HG03139 (cell line): ENCODE measurements around the gene MTIF3.
"Not testable (repeated sequence)": the region's sequence is repeated elsewhere in the genome, so short reads cannot be mapped to it uniquely, and the experiment has no call there.

Experiments used
- ATAC-seq: cut with Tn5 transposase; IDR thresholded peaks from one replicate; pipeline ENCODE4 v1.9.1; 2021; ENCODE audit not compliant: unreplicated experiment

MTIF3 gene

DNA sequence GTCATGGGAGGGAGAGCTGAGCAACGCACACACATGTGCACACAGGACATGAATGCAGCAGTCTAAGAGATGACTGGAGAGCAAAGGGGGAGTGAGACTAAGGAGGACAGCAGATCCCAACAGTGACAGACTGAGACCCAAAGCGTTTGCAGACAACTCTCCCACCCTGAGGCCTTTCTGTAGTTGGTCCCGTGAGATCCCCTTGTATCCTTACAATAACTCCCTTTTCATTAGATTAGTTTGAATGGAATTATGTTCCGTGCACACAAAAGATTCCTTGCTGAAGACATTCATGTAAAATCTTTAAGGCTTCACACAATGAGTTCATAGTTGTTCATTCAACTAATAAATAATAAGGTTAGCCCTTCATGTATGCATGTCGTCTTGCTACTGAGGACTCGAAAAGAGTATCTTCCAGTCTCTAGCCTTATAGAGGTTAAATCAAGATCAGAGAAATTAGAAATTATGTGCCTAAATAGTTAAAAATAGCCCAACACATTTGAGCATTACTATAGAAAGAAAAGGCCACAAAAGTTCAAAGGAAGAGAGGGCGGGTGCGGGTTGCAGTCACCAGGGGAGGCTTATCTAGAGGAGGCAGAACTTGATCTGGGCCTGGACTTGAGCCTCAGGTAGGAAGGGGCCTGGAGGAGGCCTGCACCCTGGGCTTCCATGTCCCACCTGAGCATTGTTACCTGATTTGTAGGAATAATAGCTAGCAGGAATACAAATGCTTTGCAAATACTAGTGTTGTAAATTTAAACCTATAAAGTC, 29.1 kb downstream of the MTIF3 start:
- ATAC-seq, result no peak

GRCh38 chr13:27419328-27419727, 31.0 kb downstream of the MTIF3 start:
- ATAC-seq, result no peak

DNA sequence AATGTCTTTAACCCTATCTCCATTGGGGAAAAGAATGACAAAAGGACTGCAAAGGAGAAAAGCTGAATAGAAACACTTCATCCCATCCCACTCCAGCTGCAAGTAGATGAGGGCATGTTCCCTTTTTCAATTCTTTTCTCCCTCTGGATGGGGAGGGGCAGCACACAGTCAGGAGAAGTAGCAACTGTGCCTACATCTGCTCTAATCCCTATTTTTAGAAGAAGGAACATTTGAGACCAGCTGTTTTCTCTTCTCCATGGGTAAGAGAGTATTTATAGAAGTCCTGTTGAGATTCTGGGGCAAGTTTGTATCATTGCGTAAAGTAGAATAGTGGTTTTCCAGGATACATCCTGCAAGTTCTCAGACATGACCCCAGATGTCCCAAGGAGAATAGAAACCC, 35.2 kb downstream of the MTIF3 start:
- no peak for ATAC-seq

DNA sequence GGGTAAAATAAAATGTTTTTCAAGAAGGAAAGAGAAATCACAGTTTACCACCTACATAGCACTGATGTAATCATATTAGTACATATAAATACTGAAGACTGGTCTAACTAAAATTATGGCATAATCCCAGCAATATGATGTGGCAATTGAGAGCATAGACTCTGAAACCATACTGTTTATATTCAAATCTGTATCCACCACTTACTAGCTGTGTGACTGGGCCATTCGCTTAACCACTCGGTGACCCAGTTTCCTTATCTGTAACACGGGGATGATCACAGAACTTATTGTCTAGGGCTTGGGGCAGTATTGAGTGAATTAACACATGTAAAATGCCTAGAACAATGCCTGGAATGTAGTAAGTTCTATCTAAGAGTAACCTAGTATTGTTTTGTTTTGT, 39.0 kb downstream of the MTIF3 start:
- no peak for ATAC-seq

- no peak for ATAC-seq
Observed at GRCh38 chr13:27409013-27409412, 41.4 kb downstream of the MTIF3 start.

DNA sequence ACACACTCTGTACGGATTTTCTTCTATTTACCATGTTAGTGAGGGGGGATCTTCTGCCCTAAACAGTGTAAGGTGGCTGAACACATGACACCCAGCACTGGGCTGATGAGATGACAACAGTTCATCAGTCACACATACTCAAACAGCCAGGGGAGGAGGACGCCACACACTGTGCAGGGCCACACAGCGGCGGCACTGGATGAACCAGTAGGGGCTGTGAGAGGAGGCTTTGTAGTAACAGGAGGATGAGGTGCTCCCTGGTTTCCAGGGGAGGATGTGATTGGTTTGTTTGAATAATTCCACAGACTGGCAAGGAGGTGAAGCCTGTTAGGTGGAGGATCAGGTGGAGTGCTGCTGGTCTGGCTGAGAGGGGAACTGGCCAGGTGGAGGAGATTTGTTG, 42.3 kb downstream of the MTIF3 start:
- no peak for ATAC-seq

DNA sequence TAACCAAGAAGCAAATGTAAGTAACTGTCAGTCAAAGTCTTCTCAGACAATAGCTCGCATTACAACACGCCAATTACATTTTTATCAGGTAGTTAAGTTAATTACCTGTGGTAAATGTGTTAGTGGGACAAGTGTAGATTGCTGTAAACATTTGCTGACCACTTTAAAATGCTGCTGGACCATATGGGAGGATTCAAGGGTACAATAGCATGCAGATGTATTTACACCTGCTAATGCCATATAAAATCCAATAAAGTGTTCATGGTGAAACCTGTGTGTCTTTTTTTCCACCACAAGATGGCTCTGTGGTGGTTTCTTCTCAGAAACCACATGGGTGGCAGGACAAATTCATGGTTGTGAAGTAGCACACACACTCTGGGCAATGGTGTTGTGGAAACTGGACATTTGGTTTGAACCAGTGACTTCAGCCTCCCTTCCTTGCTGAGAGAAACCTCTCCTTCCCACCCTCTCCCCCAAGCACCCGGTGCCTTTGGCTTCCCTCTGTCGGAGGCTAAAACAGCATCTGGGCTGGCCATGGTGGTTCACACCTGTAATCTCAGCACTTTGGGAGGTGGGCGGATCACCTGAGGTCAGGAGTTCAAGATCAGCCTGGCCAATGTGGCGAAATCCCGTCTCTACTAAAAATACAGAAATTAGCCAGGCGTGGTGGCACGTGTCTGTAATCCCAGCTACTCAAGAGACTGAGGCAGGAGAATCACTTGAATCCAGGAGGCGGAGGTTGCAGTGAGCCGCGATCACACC, 44.0 kb downstream of the MTIF3 start:
- ATAC-seq, result no peak

- no peak for ATAC-seq
Observed at GRCh38 chr13:27405546-27406134, 44.7 kb downstream of the MTIF3 start.

DNA sequence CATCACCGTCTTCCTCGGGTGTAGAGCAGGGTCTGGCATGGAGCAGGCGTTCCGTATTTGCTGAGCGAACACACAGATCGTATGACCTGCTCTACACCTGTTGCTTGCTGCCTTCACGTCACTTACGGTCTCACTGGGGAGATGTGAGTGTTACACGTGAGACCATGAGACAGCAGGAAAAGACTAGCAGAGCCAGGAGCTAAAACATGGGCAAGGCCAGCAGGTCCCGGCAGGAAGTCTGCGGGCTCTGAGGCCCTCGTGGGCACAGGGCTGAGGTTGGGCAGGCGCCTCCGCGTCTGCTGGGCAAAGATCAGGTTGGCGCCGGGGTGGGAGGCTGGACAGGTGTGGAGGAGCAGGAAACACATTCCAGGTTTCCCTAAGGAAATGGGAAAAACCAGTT, 45.7 kb downstream of the MTIF3 start:
- ATAC-seq, result no peak

DNA sequence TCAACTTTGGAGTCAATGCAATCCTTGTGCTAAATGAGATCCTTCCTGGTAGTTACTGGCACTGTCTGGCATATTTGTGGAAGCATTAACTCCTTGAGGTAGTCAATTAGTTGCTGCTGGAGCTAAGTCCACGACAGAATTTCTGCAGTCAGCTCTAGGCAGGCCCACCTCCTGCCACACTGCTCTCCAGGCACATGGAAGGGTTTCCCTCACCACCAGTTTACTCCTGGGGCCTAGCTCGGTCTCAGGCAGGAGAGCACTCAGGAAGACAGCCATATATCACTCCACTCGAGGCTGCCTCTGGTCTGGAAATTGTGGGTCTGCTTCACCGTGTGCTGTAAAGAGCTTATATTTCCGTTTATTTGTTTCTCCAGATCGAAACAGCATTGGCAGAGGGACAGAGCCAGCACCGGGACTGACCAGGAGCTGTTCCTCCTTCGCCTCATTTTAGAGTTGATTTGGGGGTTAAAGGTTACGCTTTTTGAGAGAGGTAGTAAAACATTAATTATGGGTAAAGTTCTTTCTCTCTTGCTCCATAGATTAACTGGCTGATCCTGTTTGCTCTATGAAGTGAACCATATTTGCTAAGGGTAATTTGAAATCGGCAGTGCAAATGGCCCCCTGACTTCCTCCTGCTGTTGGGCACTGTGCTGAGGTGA, 46.5 kb downstream of the MTIF3 start:
- no peak for ATAC-seq

- ATAC-seq, result no peak
Observed at GRCh38 chr13:27403203-27403678, 47.1 kb downstream of the MTIF3 start.

- no peak for ATAC-seq
Observed at GRCh38 chr13:27401210-27401609, 49.2 kb downstream of the MTIF3 start.

GRCh38 chr13:27400405-27400804, 50.0 kb downstream of the MTIF3 start:
- ATAC-seq, result not testable (repeated sequence)

DNA sequence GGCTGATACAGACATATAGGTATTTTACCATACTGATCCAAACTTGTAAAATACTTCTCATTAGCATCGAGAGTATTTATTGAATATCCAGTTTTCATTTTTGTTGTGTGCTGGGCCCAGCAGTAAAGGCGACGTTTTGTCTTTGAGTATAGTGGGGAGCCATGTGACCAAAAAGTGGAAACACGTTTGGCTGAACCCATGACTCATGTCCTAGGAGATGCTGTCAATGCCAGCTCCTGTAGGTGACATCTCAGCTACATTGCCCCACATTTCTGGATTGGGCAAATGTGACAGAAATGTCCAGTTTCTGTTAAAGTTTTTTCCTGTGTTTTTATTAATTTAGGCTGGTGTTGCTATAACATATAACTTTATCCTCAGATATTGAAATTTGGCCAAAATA, 52.0 kb downstream of the MTIF3 start:
- no peak for ATAC-seq

GRCh38 chr13:27396252-27396846, 54.0 kb downstream of the MTIF3 start:
- no peak for ATAC-seq

GRCh38 chr13:27395007-27395510, 55.3 kb downstream of the MTIF3 start:
- ATAC-seq, result no peak

DNA sequence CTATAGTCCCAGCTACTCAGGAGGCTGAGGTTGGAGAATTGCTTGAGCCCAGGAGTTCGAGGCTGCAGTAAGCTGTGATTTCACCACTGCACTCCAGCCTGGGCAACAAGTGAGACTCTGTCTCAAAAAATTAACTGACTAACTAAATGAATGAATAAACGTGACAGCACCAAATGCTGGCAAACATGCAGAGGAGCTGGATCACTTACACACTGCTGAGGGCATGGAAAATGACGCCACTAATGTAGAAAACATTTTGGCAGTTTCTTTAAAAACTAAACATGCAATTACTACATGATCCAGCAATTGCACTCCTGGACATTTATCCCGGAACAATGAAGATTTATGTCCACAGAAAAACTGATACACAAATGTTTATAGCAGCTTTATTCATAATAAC, 57.3 kb downstream of the MTIF3 start:
- no peak for ATAC-seq

DNA sequence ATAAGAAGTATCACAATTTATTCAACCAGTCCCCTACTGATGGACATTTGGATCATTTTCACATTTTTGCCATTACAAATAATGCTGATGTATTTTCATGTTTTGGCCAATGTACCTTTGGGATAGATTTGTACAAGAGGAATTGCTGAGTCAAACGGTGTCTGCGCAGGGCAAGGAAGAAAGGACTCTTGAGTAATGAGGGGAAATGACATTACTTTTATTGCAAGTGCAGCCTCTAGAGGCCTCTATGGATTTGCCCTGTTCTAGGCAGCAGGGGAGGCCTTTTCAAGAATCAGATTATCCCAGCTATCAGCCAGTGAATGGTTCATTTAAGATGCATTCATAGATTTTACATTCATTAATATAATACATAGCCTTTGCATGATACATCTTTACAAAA, 58.9 kb downstream of the MTIF3 start:
- no peak for ATAC-seq

DNA sequence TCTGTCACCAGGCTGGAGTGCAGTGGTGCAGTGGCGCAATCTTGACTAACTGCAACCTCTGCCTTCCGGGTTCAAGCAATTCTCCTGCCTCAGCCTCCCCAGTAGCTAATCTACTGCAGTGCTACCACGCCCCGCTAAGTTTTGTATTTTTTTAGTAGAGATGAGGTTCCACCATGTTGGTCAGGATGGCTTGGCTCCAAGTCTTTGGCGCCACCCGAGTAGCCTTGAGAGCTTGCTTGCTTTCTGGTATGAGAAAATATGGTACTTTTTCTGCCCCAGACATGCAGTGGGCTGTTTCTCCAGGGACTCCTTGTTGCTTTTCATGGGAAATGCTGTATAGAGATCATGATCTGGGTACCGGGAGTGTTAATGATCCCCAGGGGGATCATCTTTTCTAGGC, 60.5 kb downstream of the MTIF3 start:
- no peak for ATAC-seq

DNA sequence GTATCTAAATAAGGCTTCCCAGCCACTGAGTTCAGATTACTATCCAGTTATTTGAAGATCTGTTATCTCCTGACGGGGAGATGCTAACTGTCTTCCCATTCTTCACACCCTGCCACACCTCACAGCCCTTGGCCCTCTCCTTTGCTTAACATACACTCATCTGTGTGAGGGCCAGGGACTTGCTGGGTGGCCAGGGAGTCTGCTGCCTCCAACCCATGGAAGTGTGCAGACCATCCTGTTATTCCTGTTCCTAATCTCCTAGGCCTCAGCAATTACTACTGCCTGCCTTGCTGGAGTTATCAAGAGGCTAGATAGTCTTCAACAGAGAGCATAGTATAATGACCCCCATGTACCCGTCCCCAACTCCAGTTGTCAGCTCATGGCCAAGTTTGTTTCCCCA, 62.1 kb downstream of the MTIF3 start:
- ATAC-seq, result no peak
